AG08396 (cell line): ENCODE measurements around the gene ABLIM2.
A peak's percentile ranks its signal among the peaks of the same experiment; 100 is the strongest.

Source experiments
- DNase-seq: peaks from one replicate; pipeline ENCODE4 v3.0.0; 2012; ENCODE audit warnings: low spot score, mixed read lengths

Gene ABLIM2

GRCh38 chr4:8047837-8048678 lies 110.6 kb downstream of the ABLIM2 start:
- DNase-seq = no peak

GRCh38 chr4:8046925-8047541 lies 111.6 kb downstream of the ABLIM2 start:
- no peak for DNase-seq

DNA sequence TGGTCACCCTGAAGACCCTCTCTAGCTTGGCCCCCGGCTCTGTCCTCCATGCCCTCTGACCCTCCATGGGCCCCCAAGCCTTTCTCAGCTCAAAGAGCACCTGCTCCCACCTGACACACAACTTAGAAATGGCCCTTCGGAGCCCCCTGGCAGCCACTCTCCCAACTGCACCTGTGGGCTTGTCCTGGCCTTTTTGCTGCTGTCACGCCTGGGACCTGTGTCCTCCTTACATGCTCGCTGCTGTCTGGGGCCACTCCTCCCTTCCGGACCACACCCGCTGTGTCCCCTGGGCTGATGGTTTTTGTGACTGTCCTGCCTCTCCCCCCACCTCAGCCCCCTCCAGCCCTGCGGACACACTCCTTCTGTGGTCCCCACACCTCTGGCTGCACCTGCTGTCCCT lies 112.7 kb downstream of the ABLIM2 start:
- no peak for DNase-seq

DNA sequence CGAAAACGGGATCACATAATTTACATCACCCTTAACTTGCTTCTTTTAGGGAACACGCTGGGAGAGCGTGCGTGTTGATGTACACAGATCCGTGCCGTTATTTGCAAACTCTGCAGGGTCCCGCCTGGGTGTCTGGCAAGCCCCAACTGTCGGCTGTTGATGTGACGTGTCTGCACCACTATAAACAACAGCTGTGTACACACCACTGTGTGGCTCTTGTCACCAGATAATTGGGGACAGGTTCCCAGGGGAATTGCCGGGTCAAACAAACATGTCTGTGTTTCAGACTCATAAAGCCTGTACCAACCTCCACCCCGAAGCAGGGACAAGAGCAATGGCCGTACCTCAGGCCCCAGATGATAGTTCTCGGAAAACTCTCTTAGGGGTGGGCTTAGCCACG lies 113.9 kb downstream of the ABLIM2 start:
- no peak for DNase-seq

DNA sequence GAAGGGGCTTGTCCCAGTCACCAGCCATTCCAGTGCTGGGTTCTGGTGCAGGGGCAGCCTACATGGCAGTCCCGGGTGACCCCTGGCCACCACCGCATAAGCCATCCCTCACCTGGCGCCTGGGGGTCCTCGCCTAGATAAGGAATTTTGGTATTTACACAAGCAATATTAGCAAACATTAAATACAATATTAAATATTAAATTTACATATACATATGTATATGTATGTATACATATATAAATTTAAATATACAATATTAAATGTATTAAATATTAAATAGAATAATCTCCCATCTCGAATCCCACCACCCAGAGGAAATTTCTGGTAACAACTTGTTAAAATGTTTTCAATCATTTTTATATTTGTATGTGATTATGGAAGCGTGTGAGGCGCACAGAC lies 114.4 kb downstream of the ABLIM2 start:
- no peak for DNase-seq

DNA sequence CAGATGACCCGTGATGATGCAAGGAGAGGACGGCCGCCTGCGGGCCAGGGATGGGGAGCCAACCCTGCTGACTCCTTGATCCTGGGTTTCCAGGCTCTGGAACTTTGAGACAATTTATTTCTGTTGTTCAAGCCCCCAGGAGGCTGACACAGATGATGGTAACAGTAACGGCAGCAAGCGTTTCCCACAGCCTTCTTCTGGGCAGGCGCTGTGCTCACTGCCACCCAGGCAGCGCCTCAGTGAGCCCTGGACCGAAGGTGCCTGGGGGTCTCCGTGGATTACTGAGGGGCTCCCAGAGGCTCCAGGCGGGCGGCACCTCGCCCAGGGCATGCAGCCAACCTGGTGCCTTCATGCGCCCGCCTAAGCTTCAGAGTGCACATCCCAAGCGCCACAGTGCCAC lies 115.0 kb downstream of the ABLIM2 start:
- no peak for DNase-seq

- no peak for DNase-seq
These were observed 116.7 kb downstream of the ABLIM2 start for GRCh38 chr4:8041868-8042267.

- DNase-seq = no peak
These were observed 117.4 kb downstream of the ABLIM2 start for GRCh38 chr4:8041172-8041571.

DNA sequence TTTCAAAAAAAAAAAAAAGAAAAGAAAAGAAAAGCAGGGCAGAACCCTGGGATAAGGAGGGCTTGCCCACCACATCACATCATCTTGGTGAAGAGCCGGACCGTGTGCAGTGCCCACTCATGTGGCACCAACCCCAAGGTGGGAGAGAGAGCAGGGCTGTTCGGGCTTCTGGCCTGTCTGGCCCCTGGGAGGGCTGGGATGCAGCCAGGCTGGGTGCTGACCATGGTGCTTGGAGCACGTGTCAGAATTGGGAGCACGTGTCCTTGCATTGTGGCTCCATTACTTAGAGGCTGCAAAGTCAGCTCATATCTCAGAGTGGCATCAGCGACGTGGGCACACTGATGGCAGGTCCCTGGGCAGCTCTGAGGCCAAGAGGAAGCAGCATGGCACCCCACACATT lies 118.0 kb downstream of the ABLIM2 start:
- DNase-seq = no peak

GRCh38 chr4:8039853-8040252 lies 118.8 kb downstream of the ABLIM2 start:
- DNase-seq = no peak

DNA sequence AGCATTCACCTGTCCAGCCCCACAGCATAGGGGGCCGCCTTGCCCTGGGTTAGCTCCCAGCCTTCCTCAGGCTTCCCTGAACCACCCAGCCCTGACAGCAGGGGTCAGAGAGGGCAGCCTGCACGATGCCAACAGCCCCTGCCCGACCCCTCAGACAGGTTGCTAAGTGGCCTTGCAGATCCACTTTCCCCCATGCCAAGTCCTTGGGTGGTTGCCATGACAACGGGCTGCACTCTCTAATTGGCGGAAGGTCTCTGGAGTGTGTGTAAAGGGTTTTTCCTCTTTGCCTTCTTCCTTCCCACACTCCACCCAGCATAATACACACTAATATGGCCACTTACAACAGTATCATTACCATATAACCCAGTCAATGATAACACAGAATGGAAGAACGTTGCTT lies 119.3 kb downstream of the ABLIM2 start:
- DNase-seq = no peak

DNA sequence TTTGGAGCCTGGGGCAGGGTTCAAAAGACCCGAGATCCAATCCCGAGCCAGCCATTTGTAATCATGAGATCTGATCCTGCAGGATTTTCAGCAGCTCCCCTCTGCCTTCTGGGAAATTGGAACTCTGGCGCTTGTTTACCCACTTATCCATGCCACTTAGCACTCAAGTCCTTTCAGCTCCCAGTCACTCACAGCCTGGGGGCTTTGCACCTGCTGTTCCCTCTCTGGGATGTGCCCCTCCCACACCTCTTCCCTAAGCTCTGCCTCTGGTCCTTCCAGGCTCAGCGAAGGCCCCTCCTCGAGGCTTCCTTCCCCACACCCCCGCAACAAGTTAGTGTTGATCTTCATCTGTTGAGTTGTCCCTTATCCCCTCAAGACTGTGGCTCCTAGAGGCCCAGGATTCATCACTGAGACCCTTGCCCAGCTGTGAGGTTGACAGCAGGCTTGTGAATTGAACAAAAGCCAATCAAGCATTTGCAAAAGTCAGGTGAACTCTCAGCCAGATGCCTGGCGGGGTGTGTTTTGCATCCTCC lies 119.8 kb downstream of the ABLIM2 start:
- DNase-seq = no peak

DNA sequence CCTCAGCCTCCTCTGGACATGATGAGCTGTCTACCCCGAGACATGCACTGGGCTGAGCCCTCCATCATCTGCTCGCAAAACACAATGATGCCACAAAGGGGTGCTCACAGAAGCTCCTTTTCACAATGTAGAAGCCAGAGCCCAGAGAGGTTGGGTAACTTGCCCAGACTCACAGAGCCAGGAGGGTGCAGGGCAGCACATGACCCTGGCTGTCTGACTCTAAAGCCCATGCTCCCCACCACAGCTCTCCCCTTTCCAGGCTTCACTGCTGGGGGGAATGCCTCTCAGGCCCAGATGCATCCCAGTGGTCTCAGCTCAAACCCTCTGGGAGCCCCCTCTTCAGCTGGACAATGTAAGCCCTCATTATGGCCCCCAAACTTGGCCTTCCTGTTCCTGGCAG lies 120.5 kb downstream of the ABLIM2 start:
- no peak for DNase-seq

DNA sequence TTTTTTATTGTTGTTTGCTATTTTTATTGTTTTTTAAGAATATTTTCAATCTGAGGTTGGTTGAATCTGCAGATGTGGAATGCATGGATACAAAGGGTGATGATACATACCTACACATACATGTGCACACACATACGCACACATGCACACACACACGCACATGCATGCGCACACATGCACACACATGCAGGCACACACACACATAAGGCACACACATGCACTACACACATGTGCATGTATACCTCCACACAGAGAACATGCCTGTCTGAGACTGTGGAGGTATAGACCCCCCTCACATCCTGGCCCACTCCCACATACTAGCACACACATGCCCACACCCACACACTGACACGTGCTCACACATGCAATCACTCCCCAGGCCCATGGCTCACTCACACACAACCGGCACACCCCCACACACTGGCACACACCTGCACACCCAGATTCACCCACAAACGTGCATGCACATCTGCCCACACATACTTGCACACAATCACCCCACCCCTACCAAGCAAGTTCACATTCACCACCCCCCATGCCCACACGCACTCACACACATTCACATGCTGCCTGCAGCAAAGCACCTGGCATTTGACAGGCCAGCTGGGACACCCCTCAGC lies 121.4 kb downstream of the ABLIM2 start:
- no peak for DNase-seq

- DNase-seq = peak; percentile 64
These were observed 123.2 kb downstream of the ABLIM2 start for GRCh38 chr4:8035371-8035780.

GRCh38 chr4:8033829-8034528 lies 124.6 kb downstream of the ABLIM2 start:
- no peak for DNase-seq

DNA sequence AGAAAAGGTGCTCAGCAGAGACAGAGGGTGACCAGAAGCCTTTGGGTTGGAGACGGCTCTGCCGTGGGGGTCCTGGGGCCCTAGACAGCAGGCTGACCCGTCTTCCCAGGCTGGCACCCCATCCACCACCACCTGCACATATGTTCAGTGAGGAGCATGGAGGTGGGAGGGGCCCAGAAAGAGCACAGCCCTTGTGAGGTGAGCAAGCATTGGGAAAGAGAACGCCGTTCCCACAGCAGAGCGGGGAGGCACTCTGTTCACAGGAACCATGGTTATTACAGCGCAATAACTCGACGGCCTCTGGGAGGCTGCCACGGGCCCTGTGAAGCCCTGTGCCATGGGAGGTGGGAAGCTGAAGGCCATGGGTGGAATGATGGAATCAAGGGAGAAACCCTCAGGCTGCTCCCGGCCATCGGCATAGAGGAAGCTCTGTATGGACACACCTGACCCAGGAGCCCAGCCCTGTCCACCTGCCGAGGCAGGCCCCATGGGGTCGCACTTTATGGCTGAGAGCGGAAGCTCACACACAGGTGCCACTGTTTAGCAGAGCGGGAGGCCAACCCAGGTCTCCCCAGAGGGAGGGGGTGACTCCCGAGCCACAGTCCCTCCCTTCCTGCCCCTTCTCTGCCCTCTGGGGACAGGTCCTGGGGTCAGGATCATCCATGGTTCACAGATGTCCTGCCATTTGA lies 125.4 kb downstream of the ABLIM2 start:
- DNase-seq = no peak

GRCh38 chr4:8032381-8032780 lies 126.2 kb downstream of the ABLIM2 start:
- DNase-seq = no peak

GRCh38 chr4:8030121-8030781 lies 128.4 kb downstream of the ABLIM2 start:
- no peak for DNase-seq

- no peak for DNase-seq
These were observed 128.9 kb downstream of the ABLIM2 start for GRCh38 chr4:8029689-8030088.

- no peak for DNase-seq
These were observed 129.6 kb downstream of the ABLIM2 start for GRCh38 chr4:8028884-8029568.
